Measurements from ENCODE around the gene NCF2. TPM values are rescaled to one million over a fixed set of nuclear protein-coding genes. Genes with fewer than 3 reads are reported as not detected.
"Not testable (repeated sequence)": the region's sequence is repeated elsewhere in the genome, so short reads cannot be mapped to it uniquely, and the experiment has no call there.

Gene NCF2, protein sequence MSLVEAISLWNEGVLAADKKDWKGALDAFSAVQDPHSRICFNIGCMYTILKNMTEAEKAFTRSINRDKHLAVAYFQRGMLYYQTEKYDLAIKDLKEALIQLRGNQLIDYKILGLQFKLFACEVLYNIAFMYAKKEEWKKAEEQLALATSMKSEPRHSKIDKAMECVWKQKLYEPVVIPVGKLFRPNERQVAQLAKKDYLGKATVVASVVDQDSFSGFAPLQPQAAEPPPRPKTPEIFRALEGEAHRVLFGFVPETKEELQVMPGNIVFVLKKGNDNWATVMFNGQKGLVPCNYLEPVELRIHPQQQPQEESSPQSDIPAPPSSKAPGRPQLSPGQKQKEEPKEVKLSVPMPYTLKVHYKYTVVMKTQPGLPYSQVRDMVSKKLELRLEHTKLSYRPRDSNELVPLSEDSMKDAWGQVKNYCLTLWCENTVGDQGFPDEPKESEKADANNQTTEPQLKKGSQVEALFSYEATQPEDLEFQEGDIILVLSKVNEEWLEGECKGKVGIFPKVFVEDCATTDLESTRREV
- 2.7 and 5.8 TPM in 2 replicates for total RNA-seq (2014; rRNA removed; shearing (Covaris generic))

DNA sequence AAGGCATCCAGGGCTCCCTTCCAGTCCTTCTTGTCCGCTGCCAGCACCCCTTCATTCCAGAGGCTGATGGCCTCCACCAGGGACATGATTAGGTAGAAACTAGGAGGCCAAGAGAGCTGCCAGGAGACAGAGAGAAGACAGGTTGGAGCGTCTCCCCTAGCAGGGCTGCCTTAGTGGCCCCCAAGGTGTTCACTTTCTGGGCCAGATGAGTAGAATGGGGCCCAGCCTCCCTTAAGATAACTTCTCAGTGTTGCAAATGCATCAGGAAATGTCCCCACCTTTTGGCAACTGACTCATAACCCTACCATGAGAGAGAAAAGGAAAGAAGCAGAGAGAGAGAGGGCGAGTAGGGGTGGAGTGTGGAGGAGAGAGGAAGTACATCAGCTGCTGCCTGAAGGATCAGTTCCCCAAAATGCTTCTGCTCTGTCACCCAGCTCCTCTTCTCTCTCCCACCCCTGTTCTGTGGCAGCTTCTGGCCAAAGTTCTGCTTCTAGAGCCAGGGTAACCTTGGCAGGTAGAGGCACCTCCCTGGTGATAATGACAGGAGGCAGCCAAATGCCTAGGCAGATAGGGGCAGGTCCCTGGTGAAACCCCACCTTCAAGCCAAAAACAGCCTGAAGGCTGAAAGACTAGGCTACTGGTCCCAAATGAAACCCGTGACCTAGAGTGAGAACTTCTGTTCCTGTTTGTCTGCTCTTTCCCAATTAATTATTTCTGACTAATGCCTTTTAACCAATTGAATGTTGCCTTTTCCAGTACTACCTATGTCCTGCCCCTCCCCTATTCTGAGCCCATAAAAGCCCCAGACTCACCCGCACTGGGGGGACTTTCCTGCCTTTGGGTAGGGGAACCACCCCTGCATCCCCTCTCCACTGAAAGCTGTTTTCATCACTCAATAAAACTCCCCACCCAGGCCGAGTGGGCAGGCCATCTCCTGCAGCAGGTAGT, at the start of gene NCF2:
NCF2 (minus strand) TSS at position 216 of the 948 bp plus-strand sequence; CDS start at position 86, 130 bp downstream.
- peak; percentile 51 for DNase-seq (ENCODE audit: low spot score)

DNA sequence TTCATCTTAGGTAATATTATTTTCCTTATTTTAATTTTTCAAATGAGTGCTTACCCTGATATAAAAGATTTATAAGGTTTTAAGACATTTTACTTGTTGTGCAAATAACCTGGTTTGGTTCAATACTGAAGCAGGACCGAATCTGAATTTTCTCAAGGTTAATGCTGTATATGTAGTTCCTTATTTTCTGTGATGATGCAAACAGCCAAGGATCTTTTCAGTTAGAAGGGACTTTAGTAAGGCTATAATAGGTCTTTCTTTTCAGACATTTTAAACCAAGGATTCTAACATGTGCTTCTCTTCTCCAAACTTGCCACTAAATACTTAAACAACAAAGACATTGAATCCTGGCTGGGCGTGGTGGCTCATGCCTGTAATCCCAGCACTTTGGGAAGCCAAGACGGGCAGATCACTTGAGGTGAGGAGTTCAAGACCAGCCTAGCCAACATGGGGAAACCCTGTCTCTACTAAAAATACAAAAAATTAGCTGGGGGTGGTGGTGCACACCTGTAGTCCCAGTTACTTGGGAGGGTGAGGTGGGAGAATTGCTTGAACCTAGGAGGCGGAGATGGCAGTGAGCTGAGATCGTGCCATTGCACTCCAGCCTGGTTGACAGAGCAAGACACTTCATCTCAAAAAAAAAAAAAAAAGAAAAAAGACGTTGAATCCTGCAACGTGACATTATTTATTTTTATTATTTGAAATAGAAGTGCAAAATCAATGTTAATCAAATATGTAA, 48.6 kb upstream of the NCF2 start:
- no peak for DNase-seq (ENCODE audit: low spot score)

DNA sequence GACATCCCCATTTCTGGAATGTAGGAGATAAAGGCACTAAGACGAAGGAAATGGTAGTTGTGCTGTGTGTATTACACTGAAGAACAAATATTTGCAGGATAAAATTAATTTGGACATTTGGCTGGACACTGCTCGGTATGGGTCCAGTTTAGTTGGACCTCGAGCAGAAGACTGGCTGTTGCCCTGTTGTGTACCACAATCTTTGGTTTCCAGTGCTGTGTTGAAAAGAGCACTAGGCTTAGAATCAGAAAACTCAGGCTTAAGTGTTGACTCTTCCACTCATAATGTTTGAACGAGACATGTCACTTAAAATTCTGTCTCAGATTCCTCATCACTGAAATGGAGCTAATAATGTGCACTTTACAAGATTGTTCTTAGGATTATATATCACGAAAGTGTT, 46.5 kb upstream of the NCF2 start:
- DNase-seq (ENCODE audit: low spot score) = no peak

DNA sequence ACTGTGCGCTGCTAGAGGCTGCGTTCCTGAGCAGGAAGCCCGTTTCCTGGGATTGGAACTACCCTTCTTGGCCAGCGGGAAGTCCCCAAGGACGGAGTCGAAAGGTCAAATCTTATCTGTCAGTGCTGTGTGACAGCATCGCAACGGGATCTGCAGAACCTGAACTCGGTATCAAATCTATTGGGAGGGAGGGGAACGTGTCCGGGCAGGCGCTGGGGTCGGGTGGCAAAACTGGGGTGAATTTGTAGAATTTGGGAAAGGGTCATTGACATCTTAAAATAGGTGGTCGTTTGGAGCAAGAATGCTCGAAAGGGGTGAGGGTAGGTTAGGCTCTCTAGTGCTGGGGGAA, 46.0 kb upstream of the NCF2 start:
- no peak for DNase-seq (ENCODE audit: low spot score)

DNA sequence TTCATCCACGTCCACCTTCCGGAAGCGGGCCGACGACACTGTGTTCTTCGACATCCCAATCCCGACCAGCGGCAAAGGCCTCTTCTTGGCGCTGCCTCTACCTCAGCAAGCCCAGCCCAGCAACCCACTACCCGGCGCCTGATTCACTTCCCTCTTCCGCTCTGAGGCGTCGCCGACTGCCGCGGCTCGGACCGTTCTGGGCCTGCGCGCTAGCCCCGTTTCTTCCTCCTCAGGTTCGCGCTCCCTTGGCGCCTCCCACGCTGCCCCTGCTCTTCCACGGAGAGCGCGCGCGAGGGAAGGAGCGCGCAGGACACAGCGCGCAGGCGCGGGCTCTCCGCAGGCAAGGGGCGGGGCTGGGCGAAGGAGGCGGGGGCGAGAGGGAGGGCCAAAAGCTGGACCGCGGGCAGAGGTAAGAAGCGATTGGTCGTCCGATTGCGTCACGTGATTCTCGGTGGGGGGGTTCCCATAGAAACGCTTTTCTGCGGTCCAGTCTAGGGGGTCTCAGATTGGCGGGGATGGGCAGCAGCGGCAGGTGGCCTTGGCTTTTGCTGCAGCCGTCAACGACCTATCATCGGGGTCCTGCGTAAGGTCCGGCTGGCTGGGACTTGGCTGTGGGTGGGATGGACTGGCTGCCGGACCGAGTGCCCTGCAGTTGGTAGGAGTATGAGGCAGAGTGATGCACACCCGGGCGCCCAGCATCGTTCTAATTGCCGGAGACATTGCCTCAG, 45.5 kb upstream of the NCF2 start, which contains the start of gene ARPC5:
ARPC5 (minus strand) TSS at position 178 of the 728 bp plus-strand sequence; CDS start at position 54, 124 bp downstream.
- peak; percentile 96 for DNase-seq (ENCODE audit: low spot score)

DNA sequence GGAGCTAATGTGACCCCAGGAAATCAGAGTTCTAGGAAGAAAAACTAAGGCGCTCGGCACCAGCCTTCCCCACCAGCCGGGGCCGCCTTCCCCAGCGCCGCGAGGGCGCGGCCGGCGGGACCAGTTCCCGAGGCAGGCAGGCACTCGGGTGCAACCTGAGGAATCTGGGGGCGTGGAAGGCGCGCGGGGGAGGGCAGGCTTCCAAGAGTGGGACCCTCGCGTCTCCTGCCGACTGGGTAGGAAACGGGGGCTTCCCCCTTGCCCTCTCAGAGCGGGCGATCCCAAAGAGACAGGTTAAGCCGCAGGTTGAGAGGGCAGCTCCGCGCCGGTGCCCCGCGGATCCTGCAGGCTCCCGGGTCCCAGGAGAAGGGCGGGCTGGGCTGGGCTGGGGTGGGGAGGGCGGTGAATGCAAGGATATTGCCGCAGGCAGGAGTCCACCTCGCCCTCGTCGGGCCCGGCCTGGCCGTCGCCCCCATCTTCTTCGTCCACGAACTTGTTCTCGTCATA, 44.9 kb upstream of the NCF2 start:
- no peak for DNase-seq (ENCODE audit: low spot score)

DNA sequence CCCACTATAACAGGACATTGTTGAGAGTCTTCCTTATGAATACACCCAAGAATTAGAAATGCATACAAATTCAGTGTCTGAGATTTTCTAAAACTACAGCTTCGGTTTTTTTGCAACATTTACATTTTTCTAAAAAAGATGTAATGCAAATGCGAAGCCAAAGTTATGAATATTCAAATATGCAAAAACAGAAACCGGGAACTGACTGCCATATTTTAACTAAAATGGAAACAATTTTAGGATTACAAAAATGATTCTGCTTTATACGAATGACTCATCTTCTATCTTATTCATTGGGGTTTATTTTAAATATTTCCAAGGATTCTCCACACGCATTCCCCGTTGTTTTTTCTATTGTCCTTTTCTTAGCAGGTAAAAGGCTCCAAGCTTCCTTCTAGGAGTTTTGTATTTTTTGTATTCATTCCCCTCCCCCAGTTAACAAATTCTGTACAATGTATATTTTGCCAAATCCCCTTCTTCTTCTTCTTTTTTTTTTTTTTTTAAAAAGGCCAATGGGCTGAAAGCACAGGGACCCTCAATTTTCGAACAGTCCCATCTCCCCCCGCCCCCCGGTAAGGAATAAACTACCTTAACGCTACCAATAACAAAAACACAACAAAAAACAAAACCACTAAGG, 44.3 kb upstream of the NCF2 start:
- DNase-seq (ENCODE audit: low spot score) = no peak

DNA sequence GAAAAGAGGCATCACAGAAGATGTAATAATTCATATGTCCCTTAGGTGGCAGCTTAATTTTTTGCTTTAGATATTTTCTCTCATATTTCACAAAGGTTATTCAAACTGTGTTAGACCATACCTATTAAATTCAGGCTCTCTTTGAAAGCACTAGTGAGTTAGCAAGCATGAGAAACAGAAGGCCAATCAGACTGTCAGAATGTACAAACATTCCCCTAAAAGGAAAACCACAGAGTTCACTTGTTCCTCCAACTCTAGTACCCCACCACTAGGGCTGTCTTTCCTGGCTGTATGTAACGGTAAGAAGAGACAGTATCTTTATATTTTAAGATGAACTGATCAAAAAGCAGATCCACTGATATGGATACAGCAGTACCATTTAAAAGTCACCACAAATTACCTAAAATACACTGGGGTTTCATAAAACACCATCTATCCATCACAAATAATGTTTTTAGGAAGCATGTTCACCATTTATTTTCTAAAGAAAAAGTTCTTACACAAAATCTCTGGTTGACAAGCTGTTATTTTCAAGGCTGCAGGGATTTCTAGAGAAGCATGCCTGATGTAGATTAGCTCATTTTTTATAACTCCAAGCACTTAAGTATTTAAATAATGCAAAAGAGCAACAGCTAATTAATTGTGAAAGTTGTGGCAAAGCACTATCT, 43.6 kb upstream of the NCF2 start:
- DNase-seq (ENCODE audit: low spot score) = peak; percentile 89

DNA sequence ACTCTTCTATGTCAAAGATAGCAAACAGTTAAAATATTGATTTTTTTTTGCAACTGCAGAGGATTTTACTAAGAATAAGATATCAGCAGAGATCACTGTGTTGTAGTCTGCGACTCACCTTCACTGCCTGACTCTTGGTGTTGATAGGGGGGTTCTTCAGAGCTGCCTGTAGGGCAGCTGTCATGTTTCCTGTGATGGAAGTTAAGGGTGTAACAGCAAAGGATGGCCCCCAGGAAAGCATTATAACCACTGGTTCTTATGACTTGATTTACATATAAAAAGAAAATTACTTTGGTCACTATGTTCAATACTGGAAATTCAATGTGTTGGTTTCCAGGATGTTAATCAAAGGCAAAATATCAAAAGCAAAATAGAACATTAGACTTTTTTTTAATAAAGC, 42.7 kb upstream of the NCF2 start:
- peak; percentile 25 for DNase-seq (ENCODE audit: low spot score)

DNA sequence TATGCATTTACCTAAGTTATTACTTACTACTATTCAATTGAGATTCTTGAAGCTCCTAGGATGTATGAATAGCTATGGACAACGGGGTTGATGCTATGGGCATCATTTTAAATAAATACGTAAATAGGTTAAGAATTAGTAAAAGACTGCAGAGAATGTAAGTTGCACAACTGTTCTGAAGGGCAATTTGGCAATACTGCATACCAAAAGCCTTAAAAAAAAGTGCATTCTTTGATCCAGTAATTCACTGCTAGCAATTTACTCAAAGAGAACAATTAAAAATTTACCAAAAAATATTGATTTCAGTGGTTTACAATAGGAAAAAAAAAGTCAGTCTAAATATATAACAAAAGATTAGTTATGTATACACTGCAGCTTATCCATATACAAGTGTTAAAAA, 41.9 kb upstream of the NCF2 start:
- DNase-seq (ENCODE audit: low spot score) = no peak

DNA sequence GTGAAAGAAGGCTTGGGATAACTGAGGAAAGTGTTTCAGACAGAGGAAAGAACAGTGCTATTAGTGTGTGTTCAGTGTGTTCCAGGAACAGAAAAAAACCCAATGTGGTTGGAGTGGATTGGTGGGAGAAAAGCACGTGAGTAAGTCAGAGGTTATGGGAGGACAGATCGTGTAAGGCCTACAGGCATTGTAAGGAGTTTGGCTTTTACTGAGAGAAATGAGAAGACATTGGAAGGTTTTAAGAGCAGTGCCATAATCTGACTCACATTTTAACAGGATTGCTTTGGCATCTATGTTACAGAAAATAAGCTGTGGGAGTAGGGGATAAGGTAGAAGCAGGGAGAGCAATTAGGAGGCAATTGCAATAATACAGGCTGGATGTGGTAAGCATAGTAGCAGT, 40.5 kb upstream of the NCF2 start:
- DNase-seq (ENCODE audit: low spot score) = no peak

DNA sequence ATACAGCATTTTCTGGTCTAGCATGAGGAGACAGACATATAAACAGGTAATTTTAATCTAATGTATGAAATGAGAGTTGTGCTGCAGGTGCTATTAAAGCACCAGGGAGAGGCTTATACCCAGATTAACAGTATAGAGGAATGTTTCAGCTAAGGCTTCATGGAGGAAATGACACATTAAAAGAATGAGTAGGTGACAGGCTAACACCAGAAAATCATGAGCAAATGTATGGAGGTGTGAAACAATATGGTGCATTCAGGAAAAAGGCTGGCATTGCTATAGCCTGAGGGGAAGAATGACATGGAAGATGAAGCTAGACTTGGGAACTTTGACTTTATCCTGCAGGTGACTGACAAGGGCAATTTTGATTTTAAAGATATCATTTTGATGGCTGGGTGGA, 38.3 kb upstream of the NCF2 start:
- no peak for DNase-seq (ENCODE audit: low spot score)

DNA sequence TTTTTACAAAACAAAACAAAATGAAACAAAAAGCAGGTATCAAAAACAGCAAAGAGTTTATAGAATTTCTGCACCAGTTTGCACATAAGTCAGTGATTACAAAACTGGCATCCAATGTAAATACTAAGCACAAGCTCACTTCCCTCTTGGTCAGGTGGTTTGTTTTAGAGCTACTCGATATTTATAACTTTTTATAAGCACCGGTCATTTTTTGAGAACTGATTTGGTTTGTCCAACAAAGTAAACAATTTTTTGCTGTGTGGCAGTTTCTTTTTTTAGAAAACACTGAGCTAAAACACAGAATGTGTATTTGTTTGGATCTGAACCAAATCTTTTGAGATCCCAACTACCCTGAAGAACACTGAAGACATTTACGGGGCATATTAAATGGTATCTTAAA, 36.0 kb upstream of the NCF2 start:
- DNase-seq (ENCODE audit: low spot score) = not testable (repeated sequence)

DNA sequence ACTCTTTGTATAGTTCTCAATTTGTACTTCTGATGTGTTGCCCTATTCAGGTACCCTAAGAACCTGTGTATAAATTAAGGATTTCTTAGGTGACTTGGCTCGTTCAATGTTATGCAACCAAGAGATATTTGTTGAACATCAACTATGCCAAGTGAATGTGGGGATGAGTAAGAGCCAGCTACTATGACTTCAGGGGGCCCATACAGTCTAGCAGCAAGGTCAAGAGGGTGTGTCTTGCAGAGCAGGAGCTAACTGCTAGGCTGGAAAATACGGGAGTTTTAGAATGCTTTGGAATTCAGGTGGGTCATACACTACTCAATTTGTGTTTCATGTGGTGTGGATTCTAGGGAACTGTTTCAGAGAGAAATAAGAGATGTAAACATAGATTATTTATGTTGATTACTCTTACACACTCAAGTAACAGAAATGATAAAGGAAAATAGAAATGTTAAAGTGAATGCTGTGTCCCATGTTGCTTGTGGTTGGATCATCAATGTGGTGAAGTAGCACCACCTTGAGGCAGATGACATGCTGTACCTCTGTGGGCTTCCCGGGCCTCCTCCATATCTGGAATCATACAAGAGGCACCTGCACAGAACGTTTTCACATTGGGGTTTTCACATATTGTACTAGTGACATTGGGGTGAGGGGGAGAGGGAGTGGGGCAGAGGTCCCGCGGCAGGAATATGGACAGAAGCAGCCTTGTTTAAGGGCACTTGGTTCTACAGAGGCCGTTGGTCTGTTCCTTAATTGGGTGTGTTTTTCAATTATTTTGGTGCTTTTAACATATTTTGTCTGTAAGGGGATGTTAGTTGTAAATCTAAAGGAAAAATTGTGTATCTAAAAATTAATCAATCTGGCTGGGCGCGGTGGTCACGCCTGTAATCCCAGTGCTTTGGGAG, 32.9 kb upstream of the NCF2 start:
- DNase-seq (ENCODE audit: low spot score) = peak; percentile 65

DNA sequence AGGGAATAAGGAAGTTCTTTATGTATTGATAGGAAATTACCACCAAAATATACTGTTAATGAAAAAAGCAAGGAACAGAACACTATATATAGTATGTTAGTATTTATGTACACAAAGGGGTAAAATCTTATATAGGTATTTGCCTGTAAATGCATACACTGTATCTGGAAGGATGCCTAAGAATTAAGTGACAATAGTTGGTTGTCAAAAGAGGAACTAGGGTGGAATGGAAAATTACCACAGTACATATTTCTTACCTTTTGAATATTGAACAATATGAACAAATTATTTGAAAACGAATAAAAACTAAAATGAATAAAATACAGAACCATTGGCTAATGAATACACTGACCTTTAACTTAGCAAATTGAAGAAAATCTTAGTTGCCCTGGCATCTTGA, 31.8 kb upstream of the NCF2 start:
- DNase-seq (ENCODE audit: low spot score) = no peak

DNA sequence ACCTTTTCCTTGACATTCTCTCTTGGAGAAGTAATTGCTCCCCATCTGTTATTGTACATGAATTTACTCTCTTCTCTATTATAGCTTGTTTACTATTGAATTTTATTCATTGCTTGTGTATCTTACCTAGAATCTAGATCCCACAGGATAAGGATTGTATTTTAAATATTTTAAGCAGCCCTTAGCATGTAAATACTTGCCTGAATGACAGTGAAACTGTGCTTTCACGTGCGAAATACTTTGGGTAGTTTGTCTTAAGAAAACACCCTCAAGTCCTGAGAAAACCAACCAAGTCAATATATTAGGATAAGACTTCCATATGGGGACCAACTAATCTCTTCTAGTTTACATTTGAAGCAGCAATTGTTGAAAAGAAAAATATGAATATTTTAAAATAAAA, 30.1 kb upstream of the NCF2 start:
- no peak for DNase-seq (ENCODE audit: low spot score)

DNA sequence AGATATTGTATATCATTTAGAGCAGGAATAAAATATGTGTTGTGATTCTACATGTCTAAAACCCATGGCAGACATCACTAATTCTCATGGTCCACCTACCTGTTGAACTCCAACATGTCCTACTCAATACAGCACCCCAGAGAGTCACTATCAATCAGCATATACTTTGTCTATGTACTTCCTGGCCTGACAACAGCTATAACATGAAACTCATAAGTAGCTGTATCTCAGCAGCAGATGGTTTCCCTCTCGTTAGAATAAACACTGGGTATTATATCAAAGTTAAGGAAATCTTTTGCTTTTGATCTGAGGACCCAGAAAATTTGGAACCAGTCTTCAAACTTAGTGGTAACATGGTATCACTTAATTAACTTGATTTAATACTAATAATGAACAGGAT, 29.5 kb upstream of the NCF2 start:
- no peak for DNase-seq (ENCODE audit: low spot score)

DNA sequence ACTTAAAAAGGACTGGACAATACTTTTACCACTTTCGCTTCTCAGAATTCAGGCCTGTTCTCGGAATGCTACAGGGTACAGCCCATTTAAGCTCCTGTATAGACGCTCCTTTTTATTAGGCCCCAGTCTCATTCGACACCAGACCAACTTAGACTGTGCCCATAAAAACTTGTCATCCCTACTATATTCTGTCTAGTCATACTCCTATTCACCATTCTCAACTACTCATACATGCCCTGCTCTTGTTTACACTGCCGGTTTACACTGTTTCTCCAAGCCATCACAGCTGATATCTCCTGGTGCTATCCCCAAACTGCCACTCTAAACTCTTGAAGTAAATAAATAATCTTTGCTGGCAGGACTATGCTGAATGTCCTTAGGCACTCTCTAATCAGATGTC, 27.9 kb upstream of the NCF2 start:
- not testable (repeated sequence) for DNase-seq (ENCODE audit: low spot score)

DNA sequence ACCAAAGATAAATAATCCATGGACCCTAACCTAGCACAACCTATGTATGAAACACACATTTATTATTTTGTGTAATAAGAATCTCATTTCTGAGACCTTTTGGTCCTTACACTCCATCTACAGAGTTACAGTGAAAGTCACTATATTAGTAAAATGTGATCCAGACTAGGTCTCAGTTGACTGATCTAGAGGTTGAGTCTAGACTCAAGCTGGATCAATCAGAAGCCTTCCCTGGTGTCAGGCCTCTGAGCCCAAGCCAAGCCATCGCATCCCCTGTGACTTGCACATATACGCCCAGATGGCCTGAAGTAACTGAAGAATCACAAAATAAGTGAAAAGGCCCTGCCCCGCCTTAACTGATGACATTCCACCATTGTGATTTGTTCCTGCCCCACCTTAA, 22.7 kb upstream of the NCF2 start:
- DNase-seq (ENCODE audit: low spot score) = not testable (repeated sequence)
